Measurements from ENCODE around the gene EPS8.

DNA sequence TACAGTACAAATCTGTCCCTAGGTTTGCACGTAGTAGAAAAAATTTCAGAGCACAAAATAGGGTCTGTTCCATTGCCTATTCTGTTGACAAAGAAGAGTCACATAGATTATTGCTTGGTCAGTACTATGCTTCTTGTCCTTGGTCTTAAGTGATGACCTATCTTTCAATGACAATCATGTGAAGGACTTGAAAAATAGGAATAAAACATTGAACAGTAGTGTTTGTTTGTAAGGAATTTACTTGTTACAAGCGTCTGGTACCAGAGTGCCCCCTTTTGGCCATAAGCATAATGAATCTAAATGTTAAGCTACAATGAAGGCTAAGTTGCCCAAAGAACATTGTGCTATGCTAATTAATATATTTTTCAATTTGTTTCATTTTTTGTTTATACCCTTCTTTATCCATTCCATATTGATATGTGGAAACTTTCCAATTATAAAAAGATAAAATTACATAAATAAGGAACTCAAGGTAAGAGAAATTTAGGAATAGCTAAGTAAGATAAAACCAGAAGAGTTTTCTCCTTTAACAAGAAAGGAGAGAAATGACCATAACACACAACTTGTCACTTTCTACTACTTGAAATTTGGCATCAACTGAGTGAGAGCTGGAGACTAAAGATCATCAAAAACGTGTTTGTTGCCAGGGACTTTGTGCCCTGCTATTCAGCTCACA is 204.7 kb downstream of the EPS8 start:
- TF ChIP-seq, protein P1, sequence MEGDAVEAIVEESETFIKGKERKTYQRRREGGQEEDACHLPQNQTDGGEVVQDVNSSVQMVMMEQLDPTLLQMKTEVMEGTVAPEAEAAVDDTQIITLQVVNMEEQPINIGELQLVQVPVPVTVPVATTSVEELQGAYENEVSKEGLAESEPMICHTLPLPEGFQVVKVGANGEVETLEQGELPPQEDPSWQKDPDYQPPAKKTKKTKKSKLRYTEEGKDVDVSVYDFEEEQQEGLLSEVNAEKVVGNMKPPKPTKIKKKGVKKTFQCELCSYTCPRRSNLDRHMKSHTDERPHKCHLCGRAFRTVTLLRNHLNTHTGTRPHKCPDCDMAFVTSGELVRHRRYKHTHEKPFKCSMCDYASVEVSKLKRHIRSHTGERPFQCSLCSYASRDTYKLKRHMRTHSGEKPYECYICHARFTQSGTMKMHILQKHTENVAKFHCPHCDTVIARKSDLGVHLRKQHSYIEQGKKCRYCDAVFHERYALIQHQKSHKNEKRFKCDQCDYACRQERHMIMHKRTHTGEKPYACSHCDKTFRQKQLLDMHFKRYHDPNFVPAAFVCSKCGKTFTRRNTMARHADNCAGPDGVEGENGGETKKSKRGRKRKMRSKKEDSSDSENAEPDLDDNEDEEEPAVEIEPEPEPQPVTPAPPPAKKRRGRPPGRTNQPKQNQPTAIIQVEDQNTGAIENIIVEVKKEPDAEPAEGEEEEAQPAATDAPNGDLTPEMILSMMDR (conservative IDR thresholded peaks at IDR 0.05) = peak; percentile 70
- no peak for TF ChIP-seq EZH2 (IDR thresholded peaks at IDR 0.05; ENCODE audit: low read depth)

Measured in PC-9 (cell line).